Esophagus squamous epithelium (tissue), 5 donors: ENCODE measurements around the gene STK32C. TPM values are rescaled to one million over a fixed set of nuclear protein-coding genes. Genes with fewer than 3 reads are reported as not detected.

Experiments
- DNase-seq: peaks from one replicate; lab custom pipeline; 2025; lab: John Stamatoyannopoulos, UW
- H3K27ac ChIP-seq, 4 donors: fragments of 200-600 bp; sonication (generic); one replicate each; pipeline ENCODE4 v1.5.1; 2016 to 2019; ENCODE audit warnings: mild to moderate bottlenecking in 1 of 4
- H3K27me3 ChIP-seq, 4 donors: fragments of 200-600 bp; sonication (generic); 1 replicate in 3 of 4; 2 replicates in 1 of 4; pipeline versions ENCODE4 v1.5.1 to v1.6.0; 2017 to 2021; ENCODE audit warnings: antibody characterized with exemption in 1 of 4
- H3K36me3 ChIP-seq, 3 donors: fragments of 200-600 bp; sonication (generic); one replicate each; pipeline ENCODE4 v1.5.1; 2016 to 2019
- H3K4me1 ChIP-seq, 3 donors: fragments of 200-600 bp; sonication (generic); one replicate each; pipeline ENCODE4 v1.5.1; 2017 to 2019
- H3K4me3 ChIP-seq, 4 donors: fragments of 200-600 bp; sonication (generic); 1 replicate in 3 of 4; 2 replicates in 1 of 4; pipeline ENCODE4 v1.5.1; 2016 to 2019; ENCODE audit warnings: mild to moderate bottlenecking in 2 of 4, moderate library complexity in 1 of 4
- H3K9me3 ChIP-seq, 3 donors: fragments of 200-600 bp; sonication (generic); one replicate each; pipeline ENCODE4 v1.5.1; 2016 to 2019
- POLR2A ChIP-seq, 4 donors: fragments of 450-650 bp; IDR thresholded peaks; one replicate each; pipeline ENCODE4 v1.6.1; 2017; ENCODE audit warnings: antibody characterized with exemption in 4 of 4, mild to moderate bottlenecking in 4 of 4, moderate library complexity in 3 of 4
- WGBS, 2 donors: methylation state at CpG; one replicate each; pipeline ENCODE4 v1.1.5; 2018; 5-methylcytosine and 5-hydroxymethylcytosine counted together
- intact Hi-C: fragments of 100-400 bp; cut with DNase I; formaldehyde crosslinking; loops from one replicate; pipeline ENCODE4 v1.15.0; 2022
- total RNA-seq, 4 donors: library from RNA; depleted of rRNA; stranded (reverse); fragments of >200 nt; gene quantifications; one replicate each; pipeline ENCODE4 v1.1.0, GENCODE V29; 2016
- TF ChIP-seq, protein P1 (sequence below), 6 experiments: fragments of 450-650 bp in 4 of 6; fragments of 200-600 bp in 2 of 6; sonication (generic) in 2 of 6; IDR thresholded peaks; one replicate each; pipeline ENCODE4 v1.5.1; 2016 to 2019; ENCODE audit warnings: antibody characterized with exemption in 6 of 6, mild to moderate bottlenecking in 4 of 6, moderate library complexity in 4 of 6
- donor health status: DM: yes; HTN: yes; CAD: no.

The STK32C gene
- total RNA-seq, 4 donors from 2014 or later, result 2.3 to 5.5 (median 2.6) TPM

DNA sequence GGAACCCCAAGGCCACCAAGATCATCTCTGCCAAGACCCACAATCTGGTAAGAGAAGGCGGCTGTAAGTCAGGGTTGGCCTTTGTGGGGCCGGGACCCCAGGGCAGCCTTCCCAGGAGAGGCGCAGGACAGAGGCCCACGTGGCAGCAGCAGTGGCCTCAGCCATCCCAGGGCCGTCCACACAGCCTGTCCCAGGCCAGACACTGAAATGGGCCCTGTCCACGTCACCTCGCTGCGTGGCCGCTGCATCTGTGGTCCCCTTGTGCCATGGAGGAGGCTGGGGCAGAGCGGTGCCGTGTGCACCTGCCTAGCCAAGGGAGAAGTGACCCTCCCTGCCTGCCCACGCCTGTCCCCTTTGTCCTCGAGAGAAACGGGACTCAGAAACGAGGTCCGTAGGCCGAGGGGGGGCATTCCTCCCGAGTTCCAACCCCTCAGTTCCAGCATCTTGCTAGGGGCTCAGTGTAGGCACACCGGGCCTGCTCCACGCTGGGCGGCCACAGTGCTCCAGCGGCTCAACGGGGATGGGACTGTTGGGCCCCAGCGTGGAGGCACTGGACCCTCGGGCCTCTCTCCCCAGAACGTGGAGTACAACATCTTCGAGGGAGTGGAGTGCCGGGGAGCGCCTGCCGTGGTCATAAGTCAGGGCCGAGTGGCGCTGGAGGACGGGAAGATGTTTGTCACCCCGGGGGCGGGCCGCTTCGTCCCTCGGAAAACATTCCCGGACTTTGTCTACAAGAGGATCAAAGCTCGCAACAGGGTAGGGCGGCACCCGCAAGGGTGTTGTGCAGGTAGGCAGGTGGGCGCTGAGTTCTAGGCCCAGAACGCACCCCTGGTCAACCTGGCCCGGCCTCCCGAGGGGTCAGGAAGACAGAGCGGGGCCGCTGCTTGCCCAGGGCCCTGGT, 105.4 kb downstream of the STK32C start:
- intact Hi-C loops, result no loop called here
- TF ChIP-seq, protein P1, sequence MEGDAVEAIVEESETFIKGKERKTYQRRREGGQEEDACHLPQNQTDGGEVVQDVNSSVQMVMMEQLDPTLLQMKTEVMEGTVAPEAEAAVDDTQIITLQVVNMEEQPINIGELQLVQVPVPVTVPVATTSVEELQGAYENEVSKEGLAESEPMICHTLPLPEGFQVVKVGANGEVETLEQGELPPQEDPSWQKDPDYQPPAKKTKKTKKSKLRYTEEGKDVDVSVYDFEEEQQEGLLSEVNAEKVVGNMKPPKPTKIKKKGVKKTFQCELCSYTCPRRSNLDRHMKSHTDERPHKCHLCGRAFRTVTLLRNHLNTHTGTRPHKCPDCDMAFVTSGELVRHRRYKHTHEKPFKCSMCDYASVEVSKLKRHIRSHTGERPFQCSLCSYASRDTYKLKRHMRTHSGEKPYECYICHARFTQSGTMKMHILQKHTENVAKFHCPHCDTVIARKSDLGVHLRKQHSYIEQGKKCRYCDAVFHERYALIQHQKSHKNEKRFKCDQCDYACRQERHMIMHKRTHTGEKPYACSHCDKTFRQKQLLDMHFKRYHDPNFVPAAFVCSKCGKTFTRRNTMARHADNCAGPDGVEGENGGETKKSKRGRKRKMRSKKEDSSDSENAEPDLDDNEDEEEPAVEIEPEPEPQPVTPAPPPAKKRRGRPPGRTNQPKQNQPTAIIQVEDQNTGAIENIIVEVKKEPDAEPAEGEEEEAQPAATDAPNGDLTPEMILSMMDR (IDR thresholded peaks at IDR 0.05), result no peak
- TF ChIP-seq POLR2A (IDR thresholded peaks at IDR 0.05), result no peak

DNA sequence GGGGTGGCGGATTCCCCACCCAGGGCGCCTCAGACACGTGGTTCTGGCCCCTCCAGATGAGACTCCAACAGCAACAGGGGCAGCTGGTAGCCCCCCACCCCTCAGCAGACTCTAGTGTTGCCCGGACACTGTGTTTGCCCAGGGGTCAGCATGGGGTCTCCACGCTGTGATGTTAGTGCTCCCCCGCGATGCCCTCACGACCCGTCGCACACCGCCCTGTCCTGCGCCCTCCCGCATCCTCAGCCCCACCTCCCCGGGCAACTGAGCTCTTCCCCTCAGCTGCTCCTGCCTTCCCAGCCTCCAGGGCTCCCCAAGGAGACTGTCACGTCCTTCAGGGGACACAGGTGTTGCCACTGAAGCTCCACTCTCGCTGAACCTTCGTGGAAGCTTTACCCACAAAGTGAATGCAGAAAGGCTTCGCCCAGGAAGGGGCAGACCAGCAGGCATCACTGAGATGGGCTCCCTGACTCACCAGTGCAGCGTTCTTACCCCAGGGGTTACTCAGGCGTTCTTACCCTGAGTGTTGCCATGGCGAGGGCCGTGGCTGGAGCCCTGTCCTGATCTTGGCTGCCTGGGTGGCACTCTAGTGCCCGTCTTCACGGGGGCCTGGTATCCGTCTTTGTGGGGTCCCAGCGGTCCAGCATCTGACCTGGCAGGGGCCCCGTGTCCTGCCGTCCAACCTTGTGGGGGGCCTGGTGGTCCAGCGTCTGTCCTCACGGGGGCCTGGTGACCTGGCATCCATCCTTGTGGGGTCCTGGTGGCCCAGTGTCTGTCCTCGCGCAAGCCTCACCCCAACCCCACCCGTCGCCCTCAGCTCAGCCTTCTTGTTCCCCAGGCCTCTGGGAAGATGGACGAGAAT, 106.4 kb downstream of the STK32C start:
- DNase-seq, result no peak
- Histone ChIP-seq H3K36me3 (no peaks in the 10 kb centered on the region), H3K9me3 (no peaks in the 10 kb centered on the region), H3K4me1 (no peaks in the 10 kb centered on the region), H3K27me3 (peaks cover 0 to 8% (median 0%) of the 10 kb centered on the region in 4 donors), H3K4me3 (no peak overlapping the region), H3K27ac (no peak overlapping the region)
- TF ChIP-seq, protein P1 (IDR thresholded peaks at IDR 0.05), result no peak
- TF ChIP-seq POLR2A (IDR thresholded peaks at IDR 0.05), result no peak
- 76 to 81% methylated on average over 15 to 20 of the region's 35 CpGs for WGBS, 2 donors
- intact Hi-C loops, result no loop called here

More for the DNA sequence above, 105.4 kb downstream of the STK32C start:
- H3K9me3 ChIP-seq, result no peaks in the 10 kb centered on the region
- no peaks in the 10 kb centered on the region for H3K36me3 ChIP-seq
- no peak overlapping the region for H3K27ac ChIP-seq
- H3K4me3 ChIP-seq, result no peak overlapping the region
- H3K27me3 ChIP-seq, result peaks cover 0 to 5% (median 0%) of the 10 kb centered on the region in 4 donors
- H3K4me1 ChIP-seq, result no peaks in the 10 kb centered on the region
- 84 to 93% methylated on average over 3 to 12 of the region's 48 CpGs for WGBS, 2 donors
- no peak for DNase-seq

DNA sequence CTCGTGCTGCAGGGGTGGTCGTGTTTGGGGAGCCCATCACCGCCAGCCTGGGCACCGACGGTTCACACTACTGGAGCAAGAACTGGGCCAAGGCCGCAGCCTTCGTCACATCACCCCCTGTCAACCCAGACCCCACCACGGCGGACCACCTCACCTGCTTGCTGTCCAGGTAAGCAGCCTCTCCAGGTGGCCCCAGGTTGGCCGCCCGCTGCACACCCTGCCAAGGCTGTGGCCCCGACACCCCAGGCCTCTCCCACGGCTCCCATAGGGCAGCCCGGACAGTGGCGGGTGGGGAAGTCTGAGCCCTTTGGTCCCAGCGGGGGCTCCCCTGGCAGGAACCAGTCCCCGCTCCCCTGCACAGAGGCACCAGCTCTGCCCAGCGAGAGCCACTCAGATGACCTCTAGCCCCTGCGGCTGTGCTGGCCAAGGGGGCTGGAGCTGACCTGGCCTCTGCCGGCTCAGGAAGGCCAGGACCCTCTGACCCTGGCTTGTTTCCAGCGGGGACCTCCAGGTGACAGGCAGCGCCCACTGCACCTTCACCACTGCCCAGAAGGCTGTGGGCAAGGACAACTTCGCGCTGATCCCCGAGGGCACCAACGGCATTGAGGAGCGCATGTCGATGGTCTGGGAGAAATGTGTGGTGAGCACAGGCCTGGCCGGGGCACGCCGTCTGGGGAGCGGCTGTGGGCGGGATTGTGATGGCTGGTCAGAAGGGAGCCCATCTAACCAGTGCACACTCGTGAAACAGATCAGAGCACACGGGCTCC, 107.2 kb downstream of the STK32C start:
- no peak for DNase-seq
- Histone ChIP-seq H3K36me3 (no peaks in the 10 kb centered on the region), H3K27ac (no peak overlapping the region), H3K9me3 (no peaks in the 10 kb centered on the region), H3K4me1 (no peaks in the 10 kb centered on the region), H3K27me3 (peaks cover 0 to 11% (median 0%) of the 10 kb centered on the region in 4 donors), H3K4me3 (no peak overlapping the region)
- 63 to 76% methylated on average over 3 to 18 of the region's 35 CpGs for WGBS, 2 donors
- TF ChIP-seq, protein P1 (IDR thresholded peaks at IDR 0.05), result no peak
- TF ChIP-seq POLR2A (IDR thresholded peaks at IDR 0.05), result no peak
- intact Hi-C loops, result no loop called here

DNA sequence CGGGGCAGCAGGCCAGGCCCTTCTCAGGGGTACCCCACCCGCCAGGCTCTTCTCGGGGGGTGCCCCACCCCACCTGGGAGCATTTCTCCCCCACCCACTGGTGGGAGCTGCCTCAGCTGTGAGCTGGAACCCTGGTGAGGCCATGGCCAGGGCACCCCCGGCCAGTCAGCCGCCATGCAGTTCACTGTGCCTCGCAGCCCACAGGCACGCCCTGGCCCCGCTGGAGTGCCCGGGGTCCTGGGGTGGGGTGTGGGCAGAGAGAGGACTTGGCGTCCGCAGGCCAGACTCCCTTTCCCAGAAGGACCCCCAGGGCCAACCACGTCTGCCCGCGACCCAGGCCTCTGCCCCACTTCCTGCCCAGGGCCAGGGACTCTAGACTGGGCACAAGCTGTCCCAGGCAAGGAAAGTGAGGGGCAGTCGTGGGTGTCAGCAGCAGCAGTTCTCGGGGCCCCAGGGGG, 107.9 kb downstream of the STK32C start:
- TF ChIP-seq, protein P1 (IDR thresholded peaks at IDR 0.05), result no peak
- TF ChIP-seq POLR2A (IDR thresholded peaks at IDR 0.05), result no peak
- H3K4me3 ChIP-seq, result no peak overlapping the region
- 60% methylated on average over 1 of the region's 16 CpGs; no CpG with 5 or more reads in 1 of the 2 donors for WGBS, 2 donors
- H3K27me3 ChIP-seq, result peaks cover 0 to 11% (median 0%) of the 10 kb centered on the region in 4 donors
- H3K36me3 ChIP-seq, result no peaks in the 10 kb centered on the region
- H3K9me3 ChIP-seq, result no peaks in the 10 kb centered on the region
- intact Hi-C loops, result no loop called here
- DNase-seq, result no peak
- H3K4me1 ChIP-seq, result no peaks in the 10 kb centered on the region
- no peak overlapping the region for H3K27ac ChIP-seq
